Mucosa of descending colon (tissue), 3 donors: ENCODE data around the gene MUSTN1. TPM values are rescaled to one million over a fixed set of nuclear protein-coding genes. Genes with fewer than 3 reads are reported as not detected.

Source experiments
- ATAC-seq: fragments of 200-7000 bp; cut with Tn5 transposase; one replicate; pipeline ENCODE4 v1.9.1; 2020; ENCODE audit warnings: mild to moderate bottlenecking, moderate library complexity
- DNase-seq, 3 donors: peaks; one replicate each; pipeline ENCODE4 v3.0.0-alpha.2; 2020
- H3K36me3 ChIP-seq: fragments of 200-600 bp; one replicate; pipeline ENCODE4 v1.8.0; 2021; ENCODE audit warnings: low read depth, mild to moderate bottlenecking
- H3K4me1 ChIP-seq: fragments of 200-600 bp; one replicate; pipeline ENCODE4 v1.8.0; 2021; ENCODE audit warnings: low read depth, mild to moderate bottlenecking
- H3K4me3 ChIP-seq: fragments of 200-600 bp; one replicate; pipeline ENCODE4 v1.8.0; 2021; ENCODE audit warnings: mild to moderate bottlenecking
- H3K9me3 ChIP-seq: fragments of 200-600 bp; one replicate; pipeline ENCODE4 v1.8.0; 2021; ENCODE audit warnings: mild to moderate bottlenecking
- CTCF ChIP-seq: fragments of 200-600 bp; IDR thresholded peaks from one replicate; pipeline ENCODE4 v1.8.0; 2022; ENCODE audit warnings: antibody characterized with exemption, mild to moderate bottlenecking
- intact Hi-C, 2 donors: fragments of 100-400 bp; cut with DNase I in 1 of 2; cut with micrococcal nuclease in 1 of 2; formaldehyde crosslinking; loops; one replicate each; pipeline versions ENCODE4 v1.11.0 to v1.11.1; 2022; cut with DNase I, micrococcal nuclease
- total RNA-seq, 3 donors: library from RNA; stranded (reverse); fragmentation: NEBNext Ultra II Directional in 2 of 3; extraction: Animal tissue kit (Norgen Biotek cat#: 25700) in 2 of 3; gene quantifications; one replicate each; pipeline versions ENCODE4 v1.2.1 to v1.2.4, GENCODE V29; 2021 to 2023
- donor health status: DM: no; HTN: no; CAD: no; lungs with moderate emphysema.
- donor health status: DM: no; HTN: no; CAD: no.
- donor health status: DM: no; HTN: yes; CAD: no.

Gene MUSTN1
- total RNA-seq, 3 donors from 2014 or later: 1.9 to 5.3 (median 4.0) TPM

DNA sequence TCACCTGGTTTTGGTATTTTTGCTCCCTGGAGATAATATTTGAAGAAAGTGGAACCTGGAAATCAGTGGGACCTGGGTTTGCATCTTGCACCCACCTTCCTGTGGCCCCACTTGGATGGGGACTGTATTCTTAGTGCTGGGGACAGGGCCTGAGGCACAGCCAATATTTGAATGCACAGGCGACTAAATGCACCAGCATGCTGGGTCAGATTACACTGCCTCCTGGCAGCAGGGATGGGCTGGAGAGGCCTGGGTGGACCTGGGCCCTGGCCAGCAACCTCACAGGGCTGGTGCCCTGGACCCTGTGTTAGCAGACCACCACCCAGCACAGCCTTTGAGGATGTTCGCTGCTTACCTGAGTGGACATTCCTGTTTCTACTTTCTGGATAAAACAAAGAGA lies 14.9 kb downstream of the MUSTN1 start:
- DNase-seq: no peak
- no peak for ATAC-seq
- no peaks in the 10 kb centered on the region for H3K36me3 ChIP-seq
- H3K4me3 ChIP-seq: no peak overlapping the region
- no peak for TF ChIP-seq CTCF
- intact Hi-C loops: no loop called here
- H3K9me3 ChIP-seq: no peaks in the 10 kb centered on the region
- no peaks in the 10 kb centered on the region for H3K4me1 ChIP-seq

DNA sequence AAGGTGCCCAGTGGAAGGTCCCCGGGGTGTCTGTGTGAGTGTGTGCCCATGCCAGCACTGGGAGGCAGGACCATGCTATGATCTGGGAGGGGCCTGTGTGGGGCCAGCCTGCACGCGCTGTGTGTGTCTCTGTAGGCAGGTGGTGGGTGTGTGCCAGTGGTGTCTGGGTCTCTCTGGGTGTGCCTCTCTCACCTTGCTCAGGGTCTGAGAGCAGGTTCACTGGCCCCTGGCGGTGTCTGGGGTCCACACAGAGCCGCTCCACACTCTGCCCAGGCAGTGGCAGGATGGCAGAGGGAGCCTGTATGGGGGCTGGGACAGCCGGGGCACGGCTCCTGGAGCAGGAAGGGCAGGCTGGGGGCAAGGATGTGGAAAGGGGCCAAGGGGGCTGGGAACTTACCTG lies 17.0 kb downstream of the MUSTN1 start:
- ATAC-seq (no peak), DNase-seq (no peak)
- H3K36me3 ChIP-seq: no peaks in the 10 kb centered on the region
- no peaks in the 10 kb centered on the region for H3K9me3 ChIP-seq
- no peaks in the 10 kb centered on the region for H3K4me1 ChIP-seq
- H3K4me3 ChIP-seq: no peak overlapping the region
- no peak for TF ChIP-seq CTCF
- intact Hi-C loops: no loop called here

DNA sequence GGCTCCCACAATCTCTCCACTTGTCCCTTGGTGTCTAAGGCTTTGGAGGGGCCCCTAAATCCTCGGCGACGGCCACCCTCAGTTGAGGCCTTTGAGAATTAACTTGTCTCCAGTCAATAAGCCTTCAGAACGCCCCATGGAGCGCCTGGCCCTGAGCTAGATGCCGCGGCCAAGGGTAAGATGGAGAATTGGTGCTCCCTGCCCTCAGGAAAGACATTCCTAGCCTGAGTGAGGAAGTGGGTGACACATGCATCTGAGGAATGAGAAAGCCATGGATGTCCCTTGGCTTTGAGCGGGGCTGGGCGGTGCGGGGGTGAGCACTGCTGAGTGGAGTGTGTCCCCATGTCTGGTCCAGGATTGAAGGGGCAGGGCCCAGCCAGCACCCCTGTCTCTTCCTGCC lies 17.6 kb downstream of the MUSTN1 start:
- DNase-seq: no peak
- no peak for ATAC-seq
- intact Hi-C loops: no loop called here
- no peak for TF ChIP-seq CTCF
- Histone ChIP-seq H3K36me3 (no peaks in the 10 kb centered on the region), H3K4me1 (no peaks in the 10 kb centered on the region), H3K4me3 (no peak overlapping the region), H3K9me3 (no peaks in the 10 kb centered on the region)

GRCh38 chr3:52816654-52817053 lies 18.2 kb downstream of the MUSTN1 start:
- Histone ChIP-seq H3K36me3 (no peaks in the 10 kb centered on the region), H3K9me3 (no peaks in the 10 kb centered on the region), H3K4me1 (no peaks in the 10 kb centered on the region), H3K4me3 (no peak overlapping the region)
- no peak for TF ChIP-seq CTCF
- no peak for ATAC-seq
- no peak for DNase-seq
- intact Hi-C loops: no loop called here

DNA sequence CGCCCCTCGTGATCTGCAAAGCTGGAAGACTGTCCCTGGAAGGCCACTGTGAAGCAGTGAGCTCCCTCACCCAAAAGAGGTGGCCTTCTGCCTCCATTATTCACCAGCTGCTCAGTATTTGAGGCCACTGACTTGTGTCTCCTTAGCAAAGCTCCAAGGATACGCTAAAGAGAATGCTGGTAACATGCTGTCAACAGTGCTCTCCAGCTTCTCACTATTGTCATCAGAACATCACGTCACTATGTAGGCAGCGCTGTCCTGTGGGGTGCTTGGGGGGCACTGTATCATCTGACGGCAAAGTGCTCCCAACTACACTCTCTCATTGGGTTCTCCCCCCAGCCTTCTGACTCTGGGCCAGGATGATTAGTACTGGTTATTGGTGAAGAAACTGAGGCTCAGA lies 18.6 kb downstream of the MUSTN1 start:
- intact Hi-C loops: no loop called here
- H3K4me1 ChIP-seq: no peaks in the 10 kb centered on the region
- ATAC-seq (no peak), DNase-seq (no peak)
- no peaks in the 10 kb centered on the region for H3K9me3 ChIP-seq
- no peaks in the 10 kb centered on the region for H3K36me3 ChIP-seq
- no peak overlapping the region for H3K4me3 ChIP-seq
- no peak for TF ChIP-seq CTCF

DNA sequence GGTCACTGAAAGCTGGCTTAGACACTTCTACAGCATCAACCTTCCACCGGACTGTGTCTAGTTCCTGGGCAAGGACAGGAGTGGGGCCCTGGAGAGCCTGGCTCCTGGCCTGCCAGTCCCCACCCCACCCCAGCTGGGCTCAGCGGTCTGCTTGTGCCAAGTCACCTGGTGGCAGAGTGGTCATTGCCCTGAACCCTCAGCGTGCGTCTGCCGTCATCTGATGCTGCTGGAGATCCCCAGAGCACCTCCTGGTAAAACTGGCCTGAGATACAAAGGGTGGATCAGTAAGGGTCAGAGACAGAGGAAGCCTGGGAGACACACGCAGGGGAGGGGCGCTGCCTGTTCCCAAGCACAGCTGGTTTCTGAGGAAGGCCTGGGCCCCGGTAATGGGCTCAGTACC lies 21.0 kb downstream of the MUSTN1 start:
- Histone ChIP-seq H3K36me3 (no peaks in the 10 kb centered on the region), H3K4me1 (no peaks in the 10 kb centered on the region), H3K9me3 (no peaks in the 10 kb centered on the region), H3K4me3 (no peak overlapping the region)
- intact Hi-C loops: no loop called here
- no peak for ATAC-seq
- DNase-seq: no peak
- TF ChIP-seq CTCF: no peak
